Activated T-helper 17 cell treated with anti-CD3 and anti-CD28 coated beads, Interleukin-2, amount 50 U/mL, for 72 hours (primary cell): Measurements from ENCODE around the gene RPA3. TPM values are rescaled to one million over a fixed set of nuclear protein-coding genes. Genes with fewer than 3 reads are reported as not detected.
"Not testable (repeated sequence)": the region's sequence is repeated elsewhere in the genome, so short reads cannot be mapped to it uniquely, and the experiment has no call there.

Experiments
- ATAC-seq: fragments of 150-1000 bp; cut with Tn5 transposase; replicated peaks from 2 replicates; pipeline ENCODE4 v1.10.0; 2021; ENCODE audit warnings: mild to moderate bottlenecking, moderate library complexity
- H3K27ac Mint-ChIP-seq: one replicate; pipeline ENCODE4 v1.8.0; 2022; ENCODE audit warnings: mixed read lengths
- H3K27me3 Mint-ChIP-seq: one replicate; pipeline ENCODE4 v1.8.0; 2022; ENCODE audit warnings: mixed read lengths
- H3K36me3 Mint-ChIP-seq: one replicate; pipeline ENCODE4 v1.8.0; 2022; ENCODE audit warnings: low read depth, mild to moderate bottlenecking, mixed read lengths
- H3K4me1 Mint-ChIP-seq: one replicate; pipeline ENCODE4 v1.8.0; 2022; ENCODE audit warnings: mixed read lengths
- H3K4me3 Mint-ChIP-seq: one replicate; pipeline ENCODE4 v1.8.0; 2022; ENCODE audit warnings: mild to moderate bottlenecking, mixed read lengths
- H3K9me3 Mint-ChIP-seq: one replicate; pipeline ENCODE4 v1.8.0; 2022; ENCODE audit warnings: mixed read lengths
- total RNA-seq, 2 donors: library from RNA; stranded (reverse); gene quantifications; one replicate each; pipeline ENCODE4 v1.2.3, GENCODE V29; 2022

RPA3 gene
- total RNA-seq, 2 donors from 2014 or later, result 102 to 136 TPM

GRCh38 chr7:7693881-7694280 lies 24.5 kb downstream of the RPA3 start:
- Mint-ChIP-seq H3K4me3 (no peak overlapping the region), H3K4me1 (peaks cover 4% of the 10 kb centered on the region), H3K36me3 (peaks cover 22% of the 10 kb centered on the region), H3K27me3 (no peaks in the 10 kb centered on the region), H3K9me3 (no peaks in the 10 kb centered on the region), H3K27ac (no peak overlapping the region)
- no peak for ATAC-seq

GRCh38 chr7:7688956-7689355 lies 29.5 kb downstream of the RPA3 start:
- Mint-ChIP-seq H3K27me3 (no peaks in the 10 kb centered on the region), H3K4me3 (no peak overlapping the region), H3K4me1 (no peaks in the 10 kb centered on the region), H3K27ac (no peak overlapping the region), H3K9me3 (no peaks in the 10 kb centered on the region), H3K36me3 (peaks cover 6% of the 10 kb centered on the region)
- no peak for ATAC-seq

GRCh38 chr7:7688310-7688709 lies 30.1 kb downstream of the RPA3 start:
- Mint-ChIP-seq H3K36me3 (peaks cover 6% of the 10 kb centered on the region), H3K27ac (no peak overlapping the region), H3K9me3 (no peaks in the 10 kb centered on the region), H3K4me1 (no peaks in the 10 kb centered on the region), H3K27me3 (no peaks in the 10 kb centered on the region), H3K4me3 (no peak overlapping the region)
- no peak for ATAC-seq

- Mint-ChIP-seq H3K27ac (no peak overlapping the region), H3K36me3 (peaks cover 6% of the 10 kb centered on the region), H3K4me3 (no peak overlapping the region), H3K9me3 (no peaks in the 10 kb centered on the region), H3K27me3 (no peaks in the 10 kb centered on the region), H3K4me1 (no peaks in the 10 kb centered on the region)
- no peak for ATAC-seq
Measured at GRCh38 chr7:7687800-7688199, 30.6 kb downstream of the RPA3 start.

GRCh38 chr7:7686811-7687508 lies 31.4 kb downstream of the RPA3 start:
- H3K27me3 Mint-ChIP-seq, result no peaks in the 10 kb centered on the region
- H3K4me3 Mint-ChIP-seq, result no peak overlapping the region
- no peaks in the 10 kb centered on the region for H3K4me1 Mint-ChIP-seq
- H3K36me3 Mint-ChIP-seq, result peaks cover under 1% of the 10 kb centered on the region
- H3K9me3 Mint-ChIP-seq, result no peaks in the 10 kb centered on the region
- no peak overlapping the region for H3K27ac Mint-ChIP-seq
- no peak for ATAC-seq

GRCh38 chr7:7682861-7683260 lies 35.5 kb downstream of the RPA3 start:
- Mint-ChIP-seq H3K4me1 (peaks cover 7% of the 10 kb centered on the region), H3K27ac (no peak overlapping the region), H3K9me3 (no peaks in the 10 kb centered on the region), H3K36me3 (peaks cover 3% of the 10 kb centered on the region), H3K4me3 (no peak overlapping the region), H3K27me3 (no peaks in the 10 kb centered on the region)
- no peak for ATAC-seq

GRCh38 chr7:7681936-7682329 lies 36.5 kb downstream of the RPA3 start:
- Mint-ChIP-seq H3K4me1 (peaks cover 7% of the 10 kb centered on the region), H3K9me3 (no peaks in the 10 kb centered on the region), H3K27me3 (no peaks in the 10 kb centered on the region)

GRCh38 chr7:7681191-7681935 lies 37.0 kb downstream of the RPA3 start:
- H3K27ac Mint-ChIP-seq, result peak overlapping the region; percentile 16
- H3K27me3 Mint-ChIP-seq, result no peaks in the 10 kb centered on the region
- peak; percentile 71 for ATAC-seq
- H3K36me3 Mint-ChIP-seq, result peaks cover 11% of the 10 kb centered on the region
- H3K4me1 Mint-ChIP-seq, result peaks cover 7% of the 10 kb centered on the region
- H3K4me3 Mint-ChIP-seq, result peak overlapping the region; percentile 50
- H3K9me3 Mint-ChIP-seq, result no peaks in the 10 kb centered on the region

More at GRCh38 chr7:7681936-7682329, 36.5 kb downstream of the RPA3 start:
- ATAC-seq, result no peak
- Mint-ChIP-seq H3K4me3 (no peak overlapping the region), H3K27ac (no peak overlapping the region), H3K36me3 (peaks cover 11% of the 10 kb centered on the region)

- Mint-ChIP-seq H3K27ac (peak overlapping the region; percentile 6), H3K36me3 (peaks cover 25% of the 10 kb centered on the region), H3K4me3 (peak overlapping the region; percentile 5)
- peak; percentile 49 for ATAC-seq
- H3K4me1 Mint-ChIP-seq, H3K27me3 Mint-ChIP-seq, H3K9me3 Mint-ChIP-seq: not testable (repeated sequence)
Measured at GRCh38 chr7:7679640-7680039, 38.8 kb downstream of the RPA3 start.

GRCh38 chr7:7675686-7676085 lies 42.7 kb downstream of the RPA3 start:
- Mint-ChIP-seq H3K4me1 (peaks cover 30% of the 10 kb centered on the region), H3K27ac (no peak overlapping the region), H3K27me3 (no peaks in the 10 kb centered on the region)

GRCh38 chr7:7673240-7673550 lies 45.2 kb downstream of the RPA3 start:
- Mint-ChIP-seq H3K36me3 (peaks cover 45% of the 10 kb centered on the region), H3K9me3 (peaks cover 9% of the 10 kb centered on the region), H3K27ac (peak overlapping the region; percentile 67), H3K27me3 (no peaks in the 10 kb centered on the region), H3K4me1 (peaks cover 23% of the 10 kb centered on the region), H3K4me3 (peak overlapping the region; percentile 51)
- no peak for ATAC-seq

More at GRCh38 chr7:7675686-7676085, 42.7 kb downstream of the RPA3 start:
- peaks cover 4% of the 10 kb centered on the region for H3K9me3 Mint-ChIP-seq
- ATAC-seq, result no peak
- no peak overlapping the region for H3K4me3 Mint-ChIP-seq
- H3K36me3 Mint-ChIP-seq, result peaks cover 45% of the 10 kb centered on the region

- H3K4me3 Mint-ChIP-seq, result peak overlapping the region; percentile 51
- ATAC-seq, result peak; percentile 90
- H3K9me3 Mint-ChIP-seq, result peaks cover 9% of the 10 kb centered on the region
- H3K27ac Mint-ChIP-seq, result peak overlapping the region; percentile 67
- H3K27me3 Mint-ChIP-seq, result no peaks in the 10 kb centered on the region
- H3K36me3 Mint-ChIP-seq, result peaks cover 41% of the 10 kb centered on the region
- peaks cover 23% of the 10 kb centered on the region for H3K4me1 Mint-ChIP-seq
Measured at GRCh38 chr7:7672545-7673239, 45.7 kb downstream of the RPA3 start.

GRCh38 chr7:7671361-7671760 lies 47.0 kb downstream of the RPA3 start:
- H3K4me1 Mint-ChIP-seq, result peaks cover 23% of the 10 kb centered on the region
- ATAC-seq, result peak; percentile 28
- H3K36me3 Mint-ChIP-seq, result peaks cover 34% of the 10 kb centered on the region
- peak overlapping the region; percentile 51 for H3K4me3 Mint-ChIP-seq
- H3K27ac Mint-ChIP-seq, result peak overlapping the region; percentile 67
- H3K27me3 Mint-ChIP-seq, result no peaks in the 10 kb centered on the region
- H3K9me3 Mint-ChIP-seq, result peaks cover 9% of the 10 kb centered on the region

GRCh38 chr7:7670490-7670889 lies 47.9 kb downstream of the RPA3 start:
- Mint-ChIP-seq H3K27ac (no peak overlapping the region), H3K36me3 (peaks cover 27% of the 10 kb centered on the region), H3K27me3 (no peaks in the 10 kb centered on the region), H3K4me3 (no peak overlapping the region), H3K9me3 (peaks cover 9% of the 10 kb centered on the region), H3K4me1 (peaks cover 23% of the 10 kb centered on the region)
- no peak for ATAC-seq

- Mint-ChIP-seq H3K9me3 (peaks cover 9% of the 10 kb centered on the region), H3K27me3 (no peaks in the 10 kb centered on the region), H3K4me3 (no peak overlapping the region), H3K36me3 (peaks cover 12% of the 10 kb centered on the region), H3K27ac (no peak overlapping the region), H3K4me1 (peaks cover 30% of the 10 kb centered on the region)
- ATAC-seq, result no peak
Measured at GRCh38 chr7:7668706-7669105, 49.7 kb downstream of the RPA3 start.
